Measurements from ENCODE around the gene GALNT9.

DNA sequence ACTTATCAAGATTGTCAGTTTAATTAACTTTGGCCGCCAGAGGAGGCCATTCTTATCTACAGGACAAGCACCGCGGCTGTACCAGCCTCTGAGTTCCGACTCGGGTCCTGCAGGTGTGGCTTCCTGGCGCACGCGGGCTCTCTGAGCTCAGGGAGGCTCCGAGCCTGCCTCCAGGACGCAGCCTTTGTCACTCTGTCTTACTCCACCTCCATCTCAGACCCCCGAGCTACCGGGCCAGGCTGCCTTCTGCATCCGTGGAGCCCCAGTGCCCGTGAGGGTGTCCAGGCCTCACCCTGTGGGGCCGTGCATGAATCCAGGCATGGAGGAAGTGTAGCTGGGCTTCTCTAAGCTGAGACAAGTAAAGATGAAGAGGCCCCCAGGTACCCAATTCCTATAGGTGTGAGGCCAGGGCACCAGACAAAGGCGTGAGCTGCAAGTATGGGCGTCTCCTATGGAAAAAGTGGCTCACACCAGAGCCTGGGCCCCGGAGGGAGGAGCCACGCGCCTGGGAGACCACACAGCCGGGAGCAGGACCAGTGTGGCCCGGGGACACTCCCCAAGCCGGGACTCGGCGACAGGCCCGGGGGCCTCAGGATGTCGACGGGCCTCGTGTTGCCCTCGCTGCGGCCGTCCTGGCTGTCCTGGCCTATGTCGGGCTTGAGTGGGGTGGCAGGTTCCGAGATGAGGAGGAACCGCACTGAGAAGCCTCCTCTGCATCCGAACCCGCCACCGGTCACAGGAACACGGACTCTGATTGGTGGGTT is 142.3 kb downstream of the GALNT9 start:
- TF ChIP-seq CSDC2 (CRISPR knock-in tag; IDR thresholded peaks at IDR 0.05) (no peak), OSR1 (CRISPR knock-in tag; IDR thresholded peaks at IDR 0.05) (no peak), ZNF70 (CRISPR knock-in tag; IDR thresholded peaks at IDR 0.05) (no peak), ISL1 (CRISPR knock-in tag; IDR thresholded peaks at IDR 0.05) (no peak), ZFP30 (CRISPR knock-in tag; IDR thresholded peaks at IDR 0.05) (no peak), ZNF8 (CRISPR knock-in tag; IDR thresholded peaks at IDR 0.05) (no peak), TCF4 (CRISPR knock-in tag; IDR thresholded peaks at IDR 0.05; ENCODE audit: borderline replicate concordance) (no peak), GLIS3 (CRISPR knock-in tag; IDR thresholded peaks at IDR 0.05) (no peak), PPARA (CRISPR knock-in tag; IDR thresholded peaks at IDR 0.05; ENCODE audit: borderline replicate concordance) (no peak), TSHZ2 (CRISPR knock-in tag; IDR thresholded peaks at IDR 0.05) (no peak), ZC3H10 (CRISPR knock-in tag; IDR thresholded peaks at IDR 0.05) (no peak)
- TF ChIP-seq, protein P1, sequence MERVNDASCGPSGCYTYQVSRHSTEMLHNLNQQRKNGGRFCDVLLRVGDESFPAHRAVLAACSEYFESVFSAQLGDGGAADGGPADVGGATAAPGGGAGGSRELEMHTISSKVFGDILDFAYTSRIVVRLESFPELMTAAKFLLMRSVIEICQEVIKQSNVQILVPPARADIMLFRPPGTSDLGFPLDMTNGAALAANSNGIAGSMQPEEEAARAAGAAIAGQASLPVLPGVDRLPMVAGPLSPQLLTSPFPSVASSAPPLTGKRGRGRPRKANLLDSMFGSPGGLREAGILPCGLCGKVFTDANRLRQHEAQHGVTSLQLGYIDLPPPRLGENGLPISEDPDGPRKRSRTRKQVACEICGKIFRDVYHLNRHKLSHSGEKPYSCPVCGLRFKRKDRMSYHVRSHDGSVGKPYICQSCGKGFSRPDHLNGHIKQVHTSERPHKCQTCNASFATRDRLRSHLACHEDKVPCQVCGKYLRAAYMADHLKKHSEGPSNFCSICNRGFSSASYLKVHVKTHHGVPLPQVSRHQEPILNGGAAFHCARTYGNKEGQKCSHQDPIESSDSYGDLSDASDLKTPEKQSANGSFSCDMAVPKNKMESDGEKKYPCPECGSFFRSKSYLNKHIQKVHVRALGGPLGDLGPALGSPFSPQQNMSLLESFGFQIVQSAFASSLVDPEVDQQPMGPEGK (CRISPR knock-in tag; IDR thresholded peaks at IDR 0.05; ENCODE audit: borderline replicate concordance), result no peak
- TF ChIP-seq, protein P2, sequence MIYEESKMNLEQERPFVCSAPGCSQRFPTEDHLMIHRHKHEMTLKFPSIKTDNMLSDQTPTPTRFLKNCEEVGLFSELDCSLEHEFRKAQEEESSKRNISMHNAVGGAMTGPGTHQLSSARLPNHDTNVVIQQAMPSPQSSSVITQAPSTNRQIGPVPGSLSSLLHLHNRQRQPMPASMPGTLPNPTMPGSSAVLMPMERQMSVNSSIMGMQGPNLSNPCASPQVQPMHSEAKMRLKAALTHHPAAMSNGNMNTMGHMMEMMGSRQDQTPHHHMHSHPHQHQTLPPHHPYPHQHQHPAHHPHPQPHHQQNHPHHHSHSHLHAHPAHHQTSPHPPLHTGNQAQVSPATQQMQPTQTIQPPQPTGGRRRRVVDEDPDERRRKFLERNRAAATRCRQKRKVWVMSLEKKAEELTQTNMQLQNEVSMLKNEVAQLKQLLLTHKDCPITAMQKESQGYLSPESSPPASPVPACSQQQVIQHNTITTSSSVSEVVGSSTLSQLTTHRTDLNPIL (CRISPR knock-in tag; IDR thresholded peaks at IDR 0.05; ENCODE audit: low read depth), result no peak
- TF ChIP-seq, protein P3, sequence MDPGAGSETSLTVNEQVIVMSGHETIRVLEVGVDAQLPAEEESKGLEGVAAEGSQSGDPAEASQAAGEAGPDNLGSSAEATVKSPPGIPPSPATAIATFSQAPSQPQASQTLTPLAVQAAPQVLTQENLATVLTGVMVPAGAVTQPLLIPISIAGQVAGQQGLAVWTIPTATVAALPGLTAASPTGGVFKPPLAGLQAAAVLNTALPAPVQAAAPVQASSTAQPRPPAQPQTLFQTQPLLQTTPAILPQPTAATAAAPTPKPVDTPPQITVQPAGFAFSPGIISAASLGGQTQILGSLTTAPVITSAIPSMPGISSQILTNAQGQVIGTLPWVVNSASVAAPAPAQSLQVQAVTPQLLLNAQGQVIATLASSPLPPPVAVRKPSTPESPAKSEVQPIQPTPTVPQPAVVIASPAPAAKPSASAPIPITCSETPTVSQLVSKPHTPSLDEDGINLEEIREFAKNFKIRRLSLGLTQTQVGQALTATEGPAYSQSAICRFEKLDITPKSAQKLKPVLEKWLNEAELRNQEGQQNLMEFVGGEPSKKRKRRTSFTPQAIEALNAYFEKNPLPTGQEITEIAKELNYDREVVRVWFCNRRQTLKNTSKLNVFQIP (CRISPR knock-in tag; IDR thresholded peaks at IDR 0.05; ENCODE audit: borderline replicate concordance, low read depth), result no peak
